MM.1S (cell line): ENCODE data around the gene ITPRIP.
A peak's percentile ranks its signal among the peaks of the same experiment; 100 is the strongest.

ENCODE experiments used
- DNase-seq: peaks from one replicate; pipeline ENCODE4 v3.0.0-alpha.2; 2015
- H2AFZ ChIP-seq: fragments of 300-600 bp; sonication (generic); 2 replicates; pipeline ENCODE4 v1.6.0; 2016; ENCODE audit warnings: antibody characterized with exemption, low read length
- H3F3A ChIP-seq: fragments of 300-600 bp; sonication (generic); 2 replicates; pipeline ENCODE4 v1.6.1; 2016; ENCODE audit warnings: mild to moderate bottlenecking, antibody characterized with exemption, low read length, moderate library complexity, mixed read lengths; ENCODE audit not compliant: insufficient read depth
- H3K27ac ChIP-seq: fragments of 300-600 bp; sonication (generic); 2 replicates; pipeline ENCODE4 v1.5.1; 2016; ENCODE audit warnings: mild to moderate bottlenecking, low read length
- H3K27me3 ChIP-seq: fragments of 300-600 bp; sonication (generic); replicated peaks from 2 replicates; pipeline ENCODE4 v1.6.0; 2016; ENCODE audit warnings: low read length; ENCODE audit not compliant: insufficient read depth
- H3K36me3 ChIP-seq: fragments of 300-600 bp; sonication (generic); replicated peaks from 2 replicates; pipeline ENCODE4 v1.6.1; 2016; ENCODE audit warnings: mild to moderate bottlenecking, low read length, mixed read lengths; ENCODE audit not compliant: insufficient read depth
- H3K4me1 ChIP-seq: fragments of 300-600 bp; sonication (generic); 2 replicates; pipeline ENCODE4 v1.6.1; 2016; ENCODE audit warnings: low read length, mixed read lengths
- H3K4me2 ChIP-seq: fragments of 300-600 bp; sonication (generic); 2 replicates; pipeline ENCODE4 v1.6.0; 2016; ENCODE audit warnings: low read depth, low read length
- H3K4me3 ChIP-seq: fragments of 300-600 bp; sonication (generic); 2 replicates; pipeline ENCODE4 v1.5.1; 2016; ENCODE audit warnings: low read length, mixed read lengths
- H3K79me2 ChIP-seq: fragments of 300-600 bp; sonication (generic); 2 replicates; pipeline ENCODE4 v1.6.1; 2016; ENCODE audit warnings: mixed run types, low read length, mixed read lengths
- H3K9ac ChIP-seq: fragments of 300-600 bp; sonication (generic); 2 replicates; pipeline ENCODE4 v1.6.1; 2016; ENCODE audit warnings: low read length, mixed read lengths
- H3K9me2 ChIP-seq: fragments of 300-600 bp; sonication (generic); replicated peaks from 2 replicates; pipeline ENCODE4 v1.6.1; 2016; ENCODE audit warnings: mild to moderate bottlenecking, low read length, mixed read lengths; ENCODE audit not compliant: insufficient read depth
- H3K9me3 ChIP-seq: fragments of 300-600 bp; sonication (generic); replicated peaks from 2 replicates; pipeline ENCODE4 v1.6.1; 2016; ENCODE audit warnings: mild to moderate bottlenecking, low read length, mixed read lengths; ENCODE audit not compliant: insufficient read depth
- H4K20me1 ChIP-seq: fragments of 300-600 bp; sonication (generic); 2 replicates; pipeline ENCODE4 v1.6.1; 2016; ENCODE audit warnings: mild to moderate bottlenecking, low read length, moderate library complexity, mixed read lengths; ENCODE audit not compliant: insufficient read depth
- CTCF ChIP-seq: fragments of 300-600 bp; sonication (generic); IDR thresholded peaks from 2 replicates; pipeline ENCODE4 v1.5.1; 2016; ENCODE audit warnings: antibody characterized with exemption, low read length, mixed read lengths
- EZH2 ChIP-seq: fragments of 300-600 bp; sonication (generic); optimal IDR thresholded peaks from 2 replicates; pipeline ENCODE3; 2017; ENCODE audit warnings: low read depth, mild to moderate bottlenecking, antibody characterized with exemption, low read length, mixed read lengths
- EZH2phosphoT487 ChIP-seq: fragments of 300-600 bp; sonication (generic); IDR thresholded peaks from 2 replicates; pipeline ENCODE4 v1.6.1; 2018; ENCODE audit warnings: antibody characterized with exemption, low read length

The ITPRIP gene

GRCh38 chr10:104323760-104324201, 14.5 kb downstream of the ITPRIP start:
- no peak for DNase-seq
- no peaks in the 10 kb centered on the region for H3K36me3 ChIP-seq
- H3K9me2 ChIP-seq, result no peaks in the 10 kb centered on the region
- H3K79me2 ChIP-seq, result peaks cover 81% of the 10 kb centered on the region
- H3K9ac ChIP-seq, result no peak overlapping the region
- peaks cover 7% of the 10 kb centered on the region; the same call in 1 of the 2 replicates for H3K4me1 ChIP-seq
- no peak overlapping the region for H3K4me2 ChIP-seq
- no peak overlapping the region for H3K4me3 ChIP-seq
- no peaks in the 10 kb centered on the region for H3K9me3 ChIP-seq
- no peaks in the 10 kb centered on the region for H3K27me3 ChIP-seq
- TF ChIP-seq EZH2, result no peak
- TF ChIP-seq CTCF, result no peak
- no peak for TF ChIP-seq EZH2phosphoT487
- H4K20me1 ChIP-seq, result no peaks in the 10 kb centered on the region; the same call in 1 of the 2 replicates
- H3F3A ChIP-seq, result no peaks in the 10 kb centered on the region
- no peak overlapping the region for H3K27ac ChIP-seq
- no peak overlapping the region for H2AFZ ChIP-seq

- H3K4me3 ChIP-seq, result no peak overlapping the region
- H3K9me3 ChIP-seq, result no peaks in the 10 kb centered on the region
- H2AFZ ChIP-seq, result no peak overlapping the region
- H3K27me3 ChIP-seq, result no peaks in the 10 kb centered on the region
- H3K27ac ChIP-seq, result no peak overlapping the region
- H3K9me2 ChIP-seq, result no peaks in the 10 kb centered on the region
- no peak for DNase-seq
- H3K36me3 ChIP-seq, result no peaks in the 10 kb centered on the region
- H3K4me2 ChIP-seq, result no peak overlapping the region
- TF ChIP-seq EZH2phosphoT487, result no peak
- TF ChIP-seq CTCF, result no peak
- TF ChIP-seq EZH2, result no peak
- H3K4me1 ChIP-seq, result peaks cover 7% of the 10 kb centered on the region; the same call in 1 of the 2 replicates
- H3K79me2 ChIP-seq, result peaks cover 80% of the 10 kb centered on the region
- no peaks in the 10 kb centered on the region; the same call in 1 of the 2 replicates for H4K20me1 ChIP-seq
- no peaks in the 10 kb centered on the region for H3F3A ChIP-seq
- no peak overlapping the region for H3K9ac ChIP-seq
Measured at GRCh38 chr10:104323085-104323484, 15.2 kb downstream of the ITPRIP start.

GRCh38 chr10:104322416-104322782, 15.9 kb downstream of the ITPRIP start:
- Histone ChIP-seq H4K20me1 (no peaks in the 10 kb centered on the region; the same call in 1 of the 2 replicates), H3K9ac (no peak overlapping the region), H3K4me2 (no peak overlapping the region), H3K4me3 (no peak overlapping the region), H3K9me3 (no peaks in the 10 kb centered on the region), H3K36me3 (no peaks in the 10 kb centered on the region), H3K79me2 (peaks cover 80% of the 10 kb centered on the region), H3K4me1 (peaks cover 7% of the 10 kb centered on the region; the same call in 1 of the 2 replicates), H3F3A (no peaks in the 10 kb centered on the region), H3K9me2 (no peaks in the 10 kb centered on the region), H2AFZ (no peak overlapping the region), H3K27ac (peak overlapping the region; percentile 2; the same call in 1 of the 2 replicates), H3K27me3 (no peaks in the 10 kb centered on the region)
- DNase-seq, result peak; percentile 16
- TF ChIP-seq EZH2phosphoT487 (no peak), CTCF (no peak), EZH2 (no peak)
